ENCODE results near the gene JMJD8. TPM values are rescaled to one million over a fixed set of nuclear protein-coding genes. Genes with fewer than 3 reads are reported as not detected.

Gene JMJD8
- polyA plus RNA-seq, 1 experiment: 91.8 TPM

GRCh38 chr16:708959-709358 lies 24.8 kb upstream of the JMJD8 start:
- TF ChIP-seq, protein P1, sequence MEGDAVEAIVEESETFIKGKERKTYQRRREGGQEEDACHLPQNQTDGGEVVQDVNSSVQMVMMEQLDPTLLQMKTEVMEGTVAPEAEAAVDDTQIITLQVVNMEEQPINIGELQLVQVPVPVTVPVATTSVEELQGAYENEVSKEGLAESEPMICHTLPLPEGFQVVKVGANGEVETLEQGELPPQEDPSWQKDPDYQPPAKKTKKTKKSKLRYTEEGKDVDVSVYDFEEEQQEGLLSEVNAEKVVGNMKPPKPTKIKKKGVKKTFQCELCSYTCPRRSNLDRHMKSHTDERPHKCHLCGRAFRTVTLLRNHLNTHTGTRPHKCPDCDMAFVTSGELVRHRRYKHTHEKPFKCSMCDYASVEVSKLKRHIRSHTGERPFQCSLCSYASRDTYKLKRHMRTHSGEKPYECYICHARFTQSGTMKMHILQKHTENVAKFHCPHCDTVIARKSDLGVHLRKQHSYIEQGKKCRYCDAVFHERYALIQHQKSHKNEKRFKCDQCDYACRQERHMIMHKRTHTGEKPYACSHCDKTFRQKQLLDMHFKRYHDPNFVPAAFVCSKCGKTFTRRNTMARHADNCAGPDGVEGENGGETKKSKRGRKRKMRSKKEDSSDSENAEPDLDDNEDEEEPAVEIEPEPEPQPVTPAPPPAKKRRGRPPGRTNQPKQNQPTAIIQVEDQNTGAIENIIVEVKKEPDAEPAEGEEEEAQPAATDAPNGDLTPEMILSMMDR (IDR thresholded peaks at IDR 0.05; ENCODE audit: insufficient read depth, low read depth, low read length): no peak
- Histone ChIP-seq H3K27me3 (ENCODE audit: control insufficient read depth, insufficient read depth, low read length) (peaks cover 23% of the 10 kb centered on the region), H3K36me3 (ENCODE audit: control insufficient read depth, insufficient read depth, low read length) (no peaks in the 10 kb centered on the region), H3K4me3 (ENCODE audit: low read depth, low read length) (no peak overlapping the region)
- no peak for DNase-seq (ENCODE audit: low read depth)
- ChIA-PET CTCF (interaction anchor here (1.4 to 5.2 kb wide), 3 partner anchors 25 to 346 kb away, joined by 3 to 47 read pairs (median 8); partner anchors contain the start of gene JMJD8), POLR2A (no interaction called here)

GRCh38 chr16:708019-708418 lies 23.9 kb upstream of the JMJD8 start:
- H3K27me3 ChIP-seq (ENCODE audit: control insufficient read depth, insufficient read depth, low read length): peaks cover 30% of the 10 kb centered on the region
- no peak for DNase-seq (ENCODE audit: low read depth)
- ChIA-PET POLR2A (no interaction called here), CTCF (interaction anchor here (3.2 to 5.2 kb wide), 2 partner anchors 77 to 347 kb away, joined by 8 to 47 read pairs; no protein-coding TSS in a partner anchor)
- no peak overlapping the region for H3K4me3 ChIP-seq (ENCODE audit: low read depth, low read length)
- TF ChIP-seq, protein P1 (IDR thresholded peaks at IDR 0.05; ENCODE audit: insufficient read depth, low read depth, low read length): no peak
- no peaks in the 10 kb centered on the region for H3K36me3 ChIP-seq (ENCODE audit: control insufficient read depth, insufficient read depth, low read length)

DNA sequence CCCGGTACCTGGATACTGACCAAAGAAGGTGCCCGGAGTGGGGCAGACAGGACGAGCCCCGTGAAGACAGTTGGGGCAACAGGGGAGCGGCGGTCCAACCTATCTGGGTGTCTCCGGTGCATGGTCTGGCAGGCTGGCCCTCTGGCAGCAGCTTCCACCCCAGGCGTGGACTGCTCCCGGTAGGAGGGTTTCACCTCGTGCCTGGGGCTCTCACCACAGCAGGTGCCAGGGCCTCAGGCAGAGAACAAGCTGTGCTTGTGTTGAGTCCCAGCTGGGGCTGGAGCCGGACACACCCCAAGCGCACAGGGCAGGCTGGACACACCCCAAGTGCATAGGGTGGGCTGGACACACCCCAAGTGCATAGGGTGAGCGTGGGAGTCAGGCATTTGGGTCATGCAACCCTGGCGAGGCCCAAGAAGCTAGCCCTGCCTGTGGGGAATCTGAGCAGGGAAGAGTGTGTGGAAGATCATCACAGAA lies 23.0 kb upstream of the JMJD8 start:
- ChIA-PET POLR2A (no interaction called here), CTCF (interaction anchor here (0.8 to 5.2 kb wide), 3 partner anchors 8 to 348 kb away, joined by 4 to 47 read pairs (median 8); no protein-coding TSS in a partner anchor)
- Histone ChIP-seq H3K36me3 (ENCODE audit: control insufficient read depth, insufficient read depth, low read length) (no peaks in the 10 kb centered on the region), H3K27me3 (ENCODE audit: control insufficient read depth, insufficient read depth, low read length) (peaks cover 32% of the 10 kb centered on the region), H3K4me3 (ENCODE audit: low read depth, low read length) (no peak overlapping the region)
- DNase-seq (ENCODE audit: low read depth): no peak
- TF ChIP-seq, protein P1 (IDR thresholded peaks at IDR 0.05; ENCODE audit: insufficient read depth, low read depth, low read length): no peak

DNA sequence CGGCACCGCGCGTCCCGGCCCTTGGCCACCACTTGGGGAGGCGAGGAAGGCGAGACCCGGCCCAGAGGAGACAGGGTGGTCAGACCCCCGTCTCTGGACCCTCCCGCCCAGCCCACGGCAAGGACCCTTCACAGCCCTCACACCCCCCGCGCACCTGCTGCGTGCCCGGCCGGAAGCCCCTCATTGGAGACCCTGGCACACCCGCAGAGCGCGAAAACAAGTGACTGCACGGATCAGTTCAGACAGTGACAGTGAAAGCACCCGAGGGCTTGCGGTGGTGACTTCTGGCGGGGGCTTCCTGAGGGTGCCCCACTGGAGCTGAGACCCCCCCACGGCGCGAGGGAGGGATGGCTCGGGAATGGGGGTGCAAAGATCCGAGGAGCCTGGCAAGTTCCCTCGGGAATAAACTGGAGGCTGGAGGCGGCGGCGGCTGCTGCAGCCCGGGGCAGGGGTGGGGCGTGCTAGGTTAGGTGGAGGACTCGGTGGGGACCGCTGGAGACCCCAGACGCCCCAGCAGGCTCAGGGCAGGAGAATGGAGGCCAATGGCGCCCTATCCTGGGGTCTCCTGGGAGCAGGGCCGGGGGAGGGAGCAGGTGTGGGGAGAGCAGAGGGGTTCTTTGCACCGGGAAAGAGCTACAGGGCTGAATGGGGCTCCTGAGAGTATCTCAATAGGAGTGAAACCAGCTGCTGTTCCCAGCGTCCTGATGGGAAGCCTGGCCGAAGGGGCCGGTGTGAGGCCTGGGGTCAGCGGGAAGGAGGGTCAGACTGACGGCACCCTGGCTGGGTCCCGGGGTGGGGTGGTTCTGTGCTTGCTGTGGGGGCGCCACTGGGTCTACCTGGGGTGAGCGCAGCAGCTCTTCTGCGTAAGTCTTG lies 22.3 kb upstream of the JMJD8 start:
- H3K27me3 ChIP-seq (ENCODE audit: control insufficient read depth, insufficient read depth, low read length): peaks cover 37% of the 10 kb centered on the region
- no peaks in the 10 kb centered on the region for H3K36me3 ChIP-seq (ENCODE audit: control insufficient read depth, insufficient read depth, low read length)
- TF ChIP-seq, protein P1 (IDR thresholded peaks at IDR 0.05; ENCODE audit: insufficient read depth, low read depth, low read length): no peak
- no peak for DNase-seq (ENCODE audit: low read depth)
- POLR2A ChIA-PET: no interaction called here
- CTCF ChIA-PET: interaction anchor here (0.8 to 5.2 kb wide), 3 partner anchors 9 to 349 kb away, joined by 4 to 47 read pairs (median 8); no protein-coding TSS in a partner anchor
- peak overlapping the region; percentile 5; the same call in 1 of the 2 replicates for H3K4me3 ChIP-seq (ENCODE audit: low read depth, low read length)

- H3K27me3 ChIP-seq (ENCODE audit: control insufficient read depth, insufficient read depth, low read length): peaks cover 40% of the 10 kb centered on the region
- DNase-seq (ENCODE audit: low read depth): no peak
- H3K4me3 ChIP-seq (ENCODE audit: low read depth, low read length): peak within 1 kb of the TSS; percentile 23
- H3K36me3 ChIP-seq (ENCODE audit: control insufficient read depth, insufficient read depth, low read length): no peaks in the 10 kb centered on the region
- TF ChIP-seq, protein P1 (IDR thresholded peaks at IDR 0.05; ENCODE audit: insufficient read depth, low read depth, low read length): no peak
- ChIA-PET POLR2A (no interaction called here), CTCF (interaction anchor here (4.2 kb wide), 1 partner anchor 80 kb away, joined by 13 read pairs; no protein-coding TSS in a partner anchor)
Measured at GRCh38 chr16:705431-706188, 21.5 kb upstream of the JMJD8 start, which contains the start of gene FBXL16. Gene FBXL16, minus strand, starts transcription at chr16:705801. Its CDS starts 8,396 bp downstream, at chr16:697405.

Data from BJ (cell line).